HEK293 (cell line): ENCODE data around the gene TMEM126B.

Source experiments
- BCL11A ChIP-seq: fragments of 450-650 bp; formaldehyde crosslinking; IDR thresholded peaks from 2 replicates; pipeline ENCODE4 v1.5.1; 2016; ENCODE audit warnings: low read depth, missing biosample characterization, missing genetic modification characterization
- EGR2 ChIP-seq: fragments of 450-650 bp; formaldehyde crosslinking; IDR thresholded peaks from 2 replicates; pipeline ENCODE4 v1.5.1; 2016; ENCODE audit warnings: low read depth, missing biosample characterization, missing genetic modification characterization
- GLI2 ChIP-seq: fragments of 450-650 bp; formaldehyde crosslinking; IDR thresholded peaks from 2 replicates; pipeline ENCODE4; 2017; ENCODE audit warnings: missing biosample characterization, missing genetic modification characterization, low read depth, borderline replicate concordance
- GLIS1 ChIP-seq: fragments of 450-650 bp; formaldehyde crosslinking; IDR thresholded peaks from 2 replicates; pipeline ENCODE4 v1.5.1; 2016; ENCODE audit warnings: missing biosample characterization, missing genetic modification characterization
- KLF10 ChIP-seq: fragments of 450-650 bp; IDR thresholded peaks from 2 replicates; pipeline ENCODE4 v1.5.1; 2018; ENCODE audit warnings: missing biosample characterization, mild to moderate bottlenecking, missing genetic modification characterization
- PRDM1 ChIP-seq: fragments of 450-650 bp; formaldehyde crosslinking; IDR thresholded peaks from 2 replicates; pipeline ENCODE4; 2016; ENCODE audit warnings: missing biosample characterization, missing genetic modification characterization
- SP3 ChIP-seq: fragments of 450-650 bp; formaldehyde crosslinking; IDR thresholded peaks from 2 replicates; pipeline ENCODE4 v1.5.1; 2016; ENCODE audit warnings: missing biosample characterization, missing genetic modification characterization
- TRIM28 ChIP-seq: IDR thresholded peaks from 2 replicates; pipeline ENCODE4 v1.6.1; 2011; ENCODE audit warnings: low read length, control low read depth, borderline replicate concordance
- YY1 ChIP-seq: fragments of 450-650 bp; formaldehyde crosslinking; IDR thresholded peaks from 2 replicates; pipeline ENCODE4 v1.5.1; 2018; ENCODE audit warnings: missing biosample characterization, missing genetic modification characterization
- YY2 ChIP-seq: fragments of 450-650 bp; formaldehyde crosslinking; IDR thresholded peaks from 2 replicates; pipeline ENCODE4 v1.5.1; 2016; ENCODE audit warnings: missing biosample characterization, missing genetic modification characterization
- ZBTB21 ChIP-seq: fragments of 450-650 bp; formaldehyde crosslinking; IDR thresholded peaks from 2 replicates; pipeline ENCODE4 v1.5.1; 2017; ENCODE audit warnings: missing biosample characterization, missing genetic modification characterization
- ZFHX2 ChIP-seq: fragments of 450-650 bp; formaldehyde crosslinking; conservative IDR thresholded peaks from 2 replicates; pipeline ENCODE4 v1.5.1; 2016; ENCODE audit warnings: missing biosample characterization, missing genetic modification characterization
- ZFP69B ChIP-seq: fragments of 450-650 bp; formaldehyde crosslinking; IDR thresholded peaks from 2 replicates; pipeline ENCODE4 v1.5.1; 2016; ENCODE audit warnings: missing biosample characterization, missing genetic modification characterization
- ZNF10 ChIP-seq: fragments of 450-650 bp; formaldehyde crosslinking; IDR thresholded peaks from 2 replicates; pipeline ENCODE4 v1.5.1; 2017; ENCODE audit warnings: missing biosample characterization, missing genetic modification characterization
- ZNF266 ChIP-seq: fragments of 450-650 bp; formaldehyde crosslinking; IDR thresholded peaks from 2 replicates; pipeline ENCODE4 v1.5.1; 2016; ENCODE audit warnings: missing biosample characterization, missing genetic modification characterization, low read depth
- ZNF335 ChIP-seq: fragments of 450-650 bp; formaldehyde crosslinking; conservative IDR thresholded peaks from 2 replicates; pipeline ENCODE4 v1.5.1; 2016; ENCODE audit warnings: missing biosample characterization, missing genetic modification characterization
- ZNF350 ChIP-seq: fragments of 450-650 bp; formaldehyde crosslinking; IDR thresholded peaks from 2 replicates; pipeline ENCODE4 v1.5.0; 2017; ENCODE audit warnings: missing biosample characterization, mild to moderate bottlenecking, missing genetic modification characterization
- ZNF394 ChIP-seq: fragments of 450-650 bp; formaldehyde crosslinking; IDR thresholded peaks from 2 replicates; pipeline ENCODE4 v1.5.1; 2016; ENCODE audit warnings: missing biosample characterization, missing genetic modification characterization, mild to moderate bottlenecking, moderate library complexity, borderline replicate concordance
- ZNF48 ChIP-seq: fragments of 450-650 bp; formaldehyde crosslinking; IDR thresholded peaks from 2 replicates; pipeline ENCODE4 v1.5.1; 2016; ENCODE audit warnings: missing biosample characterization, missing genetic modification characterization
- ZNF600 ChIP-seq: fragments of 450-650 bp; formaldehyde crosslinking; IDR thresholded peaks from 2 replicates; pipeline ENCODE4 v1.5.1; 2016; ENCODE audit warnings: missing biosample characterization, missing genetic modification characterization
- ZNF610 ChIP-seq: fragments of 450-650 bp; formaldehyde crosslinking; IDR thresholded peaks from 2 replicates; pipeline ENCODE4 v1.5.1; 2016; ENCODE audit warnings: missing biosample characterization, missing genetic modification characterization, borderline replicate concordance
- ZNF629 ChIP-seq: fragments of 450-650 bp; formaldehyde crosslinking; IDR thresholded peaks from 2 replicates; pipeline ENCODE4 v1.5.1; 2017; ENCODE audit warnings: missing biosample characterization, missing genetic modification characterization
- ZNF776 ChIP-seq: fragments of 450-650 bp; formaldehyde crosslinking; IDR thresholded peaks from 2 replicates; pipeline ENCODE4 v1.5.0; 2017; ENCODE audit warnings: missing biosample characterization, missing genetic modification characterization, borderline replicate concordance
- ZNF843 ChIP-seq: fragments of 450-650 bp; formaldehyde crosslinking; IDR thresholded peaks from 2 replicates; pipeline ENCODE4 v1.5.1; 2016; ENCODE audit warnings: missing biosample characterization, missing genetic modification characterization
- TF ChIP-seq, protein P1 (sequence below): fragments of 450-650 bp; formaldehyde crosslinking; IDR thresholded peaks from 2 replicates; pipeline ENCODE4 v1.5.1; 2016; ENCODE audit warnings: missing biosample characterization, missing genetic modification characterization, borderline replicate concordance
- TF ChIP-seq, protein P2 (sequence below): fragments of 450-650 bp; formaldehyde crosslinking; conservative IDR thresholded peaks from 2 replicates; pipeline ENCODE4 v1.5.1; 2016; ENCODE audit warnings: low read depth, missing biosample characterization, missing genetic modification characterization
- TF ChIP-seq, protein P3 (sequence below): fragments of 450-650 bp; formaldehyde crosslinking; IDR thresholded peaks from 2 replicates; pipeline ENCODE4 v1.5.1; 2016; ENCODE audit warnings: missing biosample characterization, missing genetic modification characterization
- TF ChIP-seq, protein P4 (sequence below): fragments of 450-650 bp; formaldehyde crosslinking; IDR thresholded peaks from 2 replicates; pipeline ENCODE4 v1.5.1; 2016; ENCODE audit warnings: missing biosample characterization, missing genetic modification characterization

The TMEM126B gene

DNA sequence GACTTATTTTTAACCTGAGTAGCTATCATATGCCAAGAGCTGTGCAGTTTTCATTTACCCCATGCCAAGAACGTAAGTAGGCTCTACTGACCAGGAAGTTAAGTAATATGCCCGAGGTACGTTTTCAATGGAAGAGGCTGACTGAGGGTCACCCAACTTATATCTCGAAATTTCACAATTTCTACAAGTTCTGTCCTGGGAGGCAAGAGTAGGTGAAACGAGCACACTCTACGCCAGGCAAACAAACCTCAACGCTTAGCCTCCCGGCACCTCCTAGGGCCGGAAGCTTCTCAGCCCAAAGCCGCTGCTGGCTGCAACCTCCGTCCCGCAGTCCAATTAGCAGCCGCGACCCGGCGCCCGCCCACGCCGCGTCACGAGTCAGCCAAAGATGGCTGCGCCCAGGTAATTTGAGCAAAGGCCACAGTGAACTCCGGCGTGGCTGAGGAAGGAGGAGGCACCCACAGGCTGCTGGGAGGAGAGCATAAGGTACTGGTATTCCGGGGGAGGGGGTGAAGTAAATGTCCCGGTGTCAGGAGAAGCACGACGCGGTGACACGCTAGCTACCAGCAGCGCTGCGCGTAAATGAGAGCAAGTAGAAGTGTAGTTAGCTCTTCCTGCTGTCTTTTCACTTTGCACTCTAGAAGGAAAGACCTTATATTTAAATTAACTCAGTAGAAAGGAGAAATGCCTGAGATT, 19.4 kb downstream of the TMEM126B start, which contains the start of gene TMEM126A (continued):
- TF ChIP-seq, protein P1, sequence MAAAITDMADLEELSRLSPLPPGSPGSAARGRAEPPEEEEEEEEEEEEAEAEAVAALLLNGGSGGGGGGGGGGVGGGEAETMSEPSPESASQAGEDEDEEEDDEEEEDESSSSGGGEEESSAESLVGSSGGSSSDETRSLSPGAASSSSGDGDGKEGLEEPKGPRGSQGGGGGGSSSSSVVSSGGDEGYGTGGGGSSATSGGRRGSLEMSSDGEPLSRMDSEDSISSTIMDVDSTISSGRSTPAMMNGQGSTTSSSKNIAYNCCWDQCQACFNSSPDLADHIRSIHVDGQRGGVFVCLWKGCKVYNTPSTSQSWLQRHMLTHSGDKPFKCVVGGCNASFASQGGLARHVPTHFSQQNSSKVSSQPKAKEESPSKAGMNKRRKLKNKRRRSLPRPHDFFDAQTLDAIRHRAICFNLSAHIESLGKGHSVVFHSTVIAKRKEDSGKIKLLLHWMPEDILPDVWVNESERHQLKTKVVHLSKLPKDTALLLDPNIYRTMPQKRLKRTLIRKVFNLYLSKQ (tag by site-specific recombination), result no peak
- TF ChIP-seq ZNF335 (tag by site-specific recombination), result peak; percentile 42
- TF ChIP-seq BCL11A, result 0 out of 2 replicates have a peak, but pooled peaks have one; percentile 3
- TF ChIP-seq ZFHX2 (tag by site-specific recombination), result peak; percentile 88
- peak; percentile 64 for TF ChIP-seq EGR2 (tag by site-specific recombination)
- TF ChIP-seq GLI2 (tag by site-specific recombination), result no peak
- TF ChIP-seq, protein P2, sequence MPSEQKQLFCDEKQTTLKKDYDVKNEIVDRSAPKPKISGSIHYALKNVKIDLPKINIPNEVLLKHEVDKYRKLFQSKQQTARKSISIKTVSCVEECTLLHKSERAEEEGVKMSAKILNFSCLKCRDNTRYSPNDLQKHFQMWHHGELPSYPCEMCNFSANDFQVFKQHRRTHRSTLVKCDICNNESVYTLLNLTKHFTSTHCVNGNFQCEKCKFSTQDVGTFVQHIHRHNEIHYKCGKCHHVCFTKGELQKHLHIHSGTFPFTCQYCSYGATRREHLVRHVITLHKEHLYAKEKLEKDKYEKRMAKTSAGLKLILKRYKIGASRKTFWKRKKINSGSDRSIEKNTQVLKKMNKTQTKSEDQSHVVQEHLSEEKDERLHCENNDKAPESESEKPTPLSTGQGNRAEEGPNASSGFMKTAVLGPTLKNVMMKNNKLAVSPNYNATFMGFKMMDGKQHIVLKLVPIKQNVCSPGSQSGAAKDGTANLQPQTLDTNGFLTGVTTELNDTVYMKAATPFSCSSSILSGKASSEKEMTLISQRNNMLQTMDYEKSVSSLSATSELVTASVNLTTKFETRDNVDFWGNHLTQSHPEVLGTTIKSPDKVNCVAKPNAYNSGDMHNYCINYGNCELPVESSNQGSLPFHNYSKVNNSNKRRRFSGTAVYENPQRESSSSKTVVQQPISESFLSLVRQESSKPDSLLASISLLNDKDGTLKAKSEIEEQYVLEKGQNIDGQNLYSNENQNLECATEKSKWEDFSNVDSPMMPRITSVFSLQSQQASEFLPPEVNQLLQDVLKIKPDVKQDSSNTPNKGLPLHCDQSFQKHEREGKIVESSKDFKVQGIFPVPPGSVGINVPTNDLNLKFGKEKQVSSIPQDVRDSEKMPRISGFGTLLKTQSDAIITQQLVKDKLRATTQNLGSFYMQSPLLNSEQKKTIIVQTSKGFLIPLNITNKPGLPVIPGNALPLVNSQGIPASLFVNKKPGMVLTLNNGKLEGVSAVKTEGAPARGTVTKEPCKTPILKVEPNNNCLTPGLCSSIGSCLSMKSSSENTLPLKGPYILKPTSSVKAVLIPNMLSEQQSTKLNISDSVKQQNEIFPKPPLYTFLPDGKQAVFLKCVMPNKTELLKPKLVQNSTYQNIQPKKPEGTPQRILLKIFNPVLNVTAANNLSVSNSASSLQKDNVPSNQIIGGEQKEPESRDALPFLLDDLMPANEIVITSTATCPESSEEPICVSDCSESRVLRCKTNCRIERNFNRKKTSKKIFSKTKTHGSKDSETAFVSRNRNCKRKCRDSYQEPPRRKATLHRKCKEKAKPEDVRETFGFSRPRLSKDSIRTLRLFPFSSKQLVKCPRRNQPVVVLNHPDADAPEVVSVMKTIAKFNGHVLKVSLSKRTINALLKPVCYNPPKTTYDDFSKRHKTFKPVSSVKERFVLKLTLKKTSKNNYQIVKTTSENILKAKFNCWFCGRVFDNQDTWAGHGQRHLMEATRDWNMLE (tag by site-specific recombination), result peak; percentile 87
- peak; percentile 75 for TF ChIP-seq YY1
- TF ChIP-seq SP3 (tag by site-specific recombination), result peak; percentile 84
- peak; percentile 35; the same call in 1 of the 2 replicates for TF ChIP-seq ZNF394 (tag by site-specific recombination)
- TF ChIP-seq TRIM28, result no peak
- no peak for TF ChIP-seq ZNF48 (tag by site-specific recombination)
- no peak for TF ChIP-seq ZNF600
- no peak for TF ChIP-seq ZNF610
- TF ChIP-seq, protein P3, sequence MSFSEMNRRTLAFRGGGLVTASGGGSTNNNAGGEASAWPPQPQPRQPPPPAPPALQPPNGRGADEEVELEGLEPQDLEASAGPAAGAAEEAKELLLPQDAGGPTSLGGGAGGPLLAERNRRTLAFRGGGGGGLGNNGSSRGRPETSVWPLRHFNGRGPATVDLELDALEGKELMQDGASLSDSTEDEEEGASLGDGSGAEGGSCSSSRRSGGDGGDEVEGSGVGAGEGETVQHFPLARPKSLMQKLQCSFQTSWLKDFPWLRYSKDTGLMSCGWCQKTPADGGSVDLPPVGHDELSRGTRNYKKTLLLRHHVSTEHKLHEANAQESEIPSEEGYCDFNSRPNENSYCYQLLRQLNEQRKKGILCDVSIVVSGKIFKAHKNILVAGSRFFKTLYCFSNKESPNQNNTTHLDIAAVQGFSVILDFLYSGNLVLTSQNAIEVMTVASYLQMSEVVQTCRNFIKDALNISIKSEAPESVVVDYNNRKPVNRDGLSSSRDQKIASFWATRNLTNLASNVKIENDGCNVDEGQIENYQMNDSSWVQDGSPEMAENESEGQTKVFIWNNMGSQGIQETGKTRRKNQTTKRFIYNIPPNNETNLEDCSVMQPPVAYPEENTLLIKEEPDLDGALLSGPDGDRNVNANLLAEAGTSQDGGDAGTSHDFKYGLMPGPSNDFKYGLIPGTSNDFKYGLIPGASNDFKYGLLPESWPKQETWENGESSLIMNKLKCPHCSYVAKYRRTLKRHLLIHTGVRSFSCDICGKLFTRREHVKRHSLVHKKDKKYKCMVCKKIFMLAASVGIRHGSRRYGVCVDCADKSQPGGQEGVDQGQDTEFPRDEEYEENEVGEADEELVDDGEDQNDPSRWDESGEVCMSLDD (tag by site-specific recombination), result no peak
- peak; percentile 65; the same call in 1 of the 2 replicates for TF ChIP-seq PRDM1 (tag by site-specific recombination)
- TF ChIP-seq ZFP69B (tag by site-specific recombination), result no peak
- TF ChIP-seq GLIS1 (tag by site-specific recombination), result peak; percentile 37
- TF ChIP-seq ZNF10, result no peak
- TF ChIP-seq ZBTB21 (tag by site-specific recombination), result peak; percentile 39; the same call in 1 of the 2 replicates
- peak; percentile 76 for TF ChIP-seq YY2 (tag by site-specific recombination)
- TF ChIP-seq ZNF843 (tag by site-specific recombination), result 0 out of 2 replicates have a peak, but pooled peaks have one; percentile 14
- TF ChIP-seq ZNF776 (tag by site-specific recombination), result no peak
- TF ChIP-seq ZNF350, result no peak
- TF ChIP-seq ZNF266 (tag by site-specific recombination), result no peak
- peak; percentile 79 for TF ChIP-seq ZNF629 (tag by site-specific recombination)
- TF ChIP-seq KLF10 (tag by site-specific recombination), result peak; percentile 95
- TF ChIP-seq, protein P4, sequence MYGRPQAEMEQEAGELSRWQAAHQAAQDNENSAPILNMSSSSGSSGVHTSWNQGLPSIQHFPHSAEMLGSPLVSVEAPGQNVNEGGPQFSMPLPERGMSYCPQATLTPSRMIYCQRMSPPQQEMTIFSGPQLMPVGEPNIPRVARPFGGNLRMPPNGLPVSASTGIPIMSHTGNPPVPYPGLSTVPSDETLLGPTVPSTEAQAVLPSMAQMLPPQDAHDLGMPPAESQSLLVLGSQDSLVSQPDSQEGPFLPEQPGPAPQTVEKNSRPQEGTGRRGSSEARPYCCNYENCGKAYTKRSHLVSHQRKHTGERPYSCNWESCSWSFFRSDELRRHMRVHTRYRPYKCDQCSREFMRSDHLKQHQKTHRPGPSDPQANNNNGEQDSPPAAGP (tag by site-specific recombination), result no peak
